HL-60 (cell line): ENCODE data around the gene MAN2B1.

Source experiments
- CTCF ChIP-seq: IDR thresholded peaks from one replicate; pipeline ENCODE4 v1.5.1; 2011; ENCODE audit warnings: low read length, control low read depth, inconsistent platforms; ENCODE audit not compliant: insufficient read depth
- GABPA ChIP-seq: IDR thresholded peaks from 2 replicates; pipeline ENCODE4 v1.6.1; 2012; ENCODE audit warnings: low read depth
- REST ChIP-seq: IDR thresholded peaks from 2 replicates; pipeline ENCODE4 v1.6.1; 2012; ENCODE audit warnings: low read depth; ENCODE audit not compliant: insufficient replicate concordance

- no peak for TF ChIP-seq CTCF
- no peak for TF ChIP-seq REST
- no peak for TF ChIP-seq GABPA
Measured at GRCh38 chr19:12668346-12668745, 1.8 kb upstream of the MAN2B1 start.
